Mesendoderm (in vitro differentiated cells): ENCODE measurements around the gene NMRK2.

Experiments used
- DNase-seq: peaks from one replicate; pipeline ENCODE4 v3.0.0; 2013
- H2AK5ac ChIP-seq: 2 replicates; pipeline ENCODE4 v1.6.1; 2013; ENCODE audit warnings: low read length, inconsistent platforms
- H2BK120ac ChIP-seq: 2 replicates; pipeline ENCODE4 v1.6.1; 2013; ENCODE audit warnings: low read depth, mild to moderate bottlenecking, low read length, moderate library complexity, mixed read lengths
- H2BK15ac ChIP-seq: replicated peaks from 2 replicates; pipeline ENCODE4 v1.6.1; 2013; ENCODE audit warnings: low read depth, mild to moderate bottlenecking, moderate library complexity
- H2BK5ac ChIP-seq: 2 replicates; pipeline ENCODE4 v1.6.1; 2013; ENCODE audit warnings: low read length, inconsistent platforms
- H3K18ac ChIP-seq: 2 replicates; pipeline ENCODE4 v1.6.1; 2013; ENCODE audit warnings: mild to moderate bottlenecking, low read length, mixed read lengths
- H3K23ac ChIP-seq: one replicate; pipeline ENCODE4 v1.6.1; 2013; ENCODE audit warnings: low read length
- H3K27ac ChIP-seq: 2 replicates; pipeline ENCODE4 v1.5.1; 2013; ENCODE audit warnings: low read depth, mild to moderate bottlenecking, inconsistent platforms, low read length, moderate library complexity
- H3K27me3 ChIP-seq: 2 replicates; pipeline ENCODE4 v1.6.1; 2013; ENCODE audit warnings: low read length, control low read depth, mild to moderate bottlenecking, inconsistent platforms; ENCODE audit not compliant: insufficient read depth, poor library complexity
- H3K36me3 ChIP-seq: 2 replicates; pipeline ENCODE4 v1.6.1; 2013; ENCODE audit warnings: low read length, inconsistent platforms; ENCODE audit not compliant: control insufficient read depth, insufficient read depth
- H3K4ac ChIP-seq: one replicate; pipeline ENCODE4 v1.6.1; 2013; ENCODE audit warnings: low read depth, mild to moderate bottlenecking, low read length, moderate library complexity
- H3K4me1 ChIP-seq: 2 replicates; pipeline ENCODE4 v1.6.1; 2013; ENCODE audit warnings: low read depth, low read length, inconsistent platforms; ENCODE audit not compliant: control insufficient read depth
- H3K4me2 ChIP-seq: 2 replicates; pipeline ENCODE4 v1.6.1; 2013; ENCODE audit warnings: low read length
- H3K4me3 ChIP-seq: 2 replicates; pipeline ENCODE4 v1.5.1; 2013; ENCODE audit warnings: mild to moderate bottlenecking, low read length
- H3K56ac ChIP-seq: one replicate; pipeline ENCODE4 v1.6.1; 2013; ENCODE audit warnings: low read length
- H3K79me1 ChIP-seq: 2 replicates; pipeline ENCODE4 v1.6.1; 2013; ENCODE audit warnings: low read length, inconsistent platforms
- H3K79me2 ChIP-seq: 2 replicates; pipeline ENCODE4 v1.6.1; 2013; ENCODE audit warnings: mild to moderate bottlenecking, low read length; ENCODE audit not compliant: control insufficient read depth, insufficient read depth
- H3K9ac ChIP-seq: 2 replicates; pipeline ENCODE4 v1.6.1; 2013; ENCODE audit warnings: low read length, inconsistent platforms
- H4K5ac ChIP-seq: one replicate; pipeline ENCODE4 v1.6.1; 2013; ENCODE audit warnings: low read length
- H4K8ac ChIP-seq: one replicate; pipeline ENCODE4 v1.6.1; 2013; ENCODE audit warnings: low read depth, mild to moderate bottlenecking, control low read depth, low read length, moderate library complexity
- WGBS: extraction: QIAGEN DNeasy Blood & Tissue Kit; methylation state at CpG from one replicate; pipeline ENCODE4 v1.1.7; 2013; ENCODE audit warnings: low lambda C conversion rate, missing lambda C conversion rate; ENCODE audit not compliant: insufficient coverage; ENCODE audit errors: extremely low coverage; 5-methylcytosine and 5-hydroxymethylcytosine counted together

NMRK2 gene

GRCh38 chr19:3968556-3969434 is 35.9 kb downstream of the NMRK2 start:
- Histone ChIP-seq H4K8ac (no peak overlapping the region), H3K79me2 (peaks cover 41% of the 10 kb centered on the region), H2BK5ac (no peak overlapping the region), H3K4me1 (peaks cover 4% of the 10 kb centered on the region), H3K79me1 (peaks cover 14% of the 10 kb centered on the region), H3K27ac (peak overlapping the region; percentile 88), H3K18ac (peak overlapping the region; percentile 39), H3K9ac (peak overlapping the region; percentile 80), H3K27me3 (no peaks in the 10 kb centered on the region), H2AK5ac (no peak overlapping the region), H3K56ac (peak overlapping the region; percentile 69), H4K5ac (no peak overlapping the region), H3K36me3 (peaks cover 6% of the 10 kb centered on the region), H3K4me3 (no peak overlapping the region), H3K4me2 (peak overlapping the region; percentile 99), H2BK120ac (no peak overlapping the region), H3K4ac (no peak overlapping the region), H3K23ac (no peak overlapping the region), H2BK15ac (no peak overlapping the region)
- peak; percentile 100 for DNase-seq
- WGBS, result no CpG with 5 or more reads among the region's 9 CpGs

GRCh38 chr19:3969435-3970312 is 36.8 kb downstream of the NMRK2 start:
- peaks cover 5% of the 10 kb centered on the region for H3K36me3 ChIP-seq
- DNase-seq, result peak; percentile 89
- no peak overlapping the region for H2BK15ac ChIP-seq
- no peak overlapping the region for H3K23ac ChIP-seq
- peak overlapping the region; percentile 35 for H2BK5ac ChIP-seq
- peak overlapping the region; percentile 80 for H3K9ac ChIP-seq
- peak overlapping the region; percentile 99 for H3K4me2 ChIP-seq
- H3K4me1 ChIP-seq, result peaks cover 4% of the 10 kb centered on the region
- H3K56ac ChIP-seq, result peak overlapping the region; percentile 96
- no peak overlapping the region for H2BK120ac ChIP-seq
- H2AK5ac ChIP-seq, result no peak overlapping the region
- no peak overlapping the region for H4K8ac ChIP-seq
- peak overlapping the region; percentile 88 for H3K27ac ChIP-seq
- H3K27me3 ChIP-seq, result no peaks in the 10 kb centered on the region
- H3K18ac ChIP-seq, result peak overlapping the region; percentile 39
- WGBS, result no CpG with 5 or more reads among the region's 23 CpGs
- H3K79me2 ChIP-seq, result peaks cover 41% of the 10 kb centered on the region
- peak overlapping the region; percentile 75 for H3K4me3 ChIP-seq
- no peak overlapping the region for H3K4ac ChIP-seq
- peaks cover 14% of the 10 kb centered on the region for H3K79me1 ChIP-seq
- H4K5ac ChIP-seq, result no peak overlapping the region

- H3K4ac ChIP-seq, result peak overlapping the region; percentile 74
- H3K18ac ChIP-seq, result peak overlapping the region; percentile 92
- H4K5ac ChIP-seq, result no peak overlapping the region
- H3K23ac ChIP-seq, result no peak overlapping the region
- no peak overlapping the region for H2BK5ac ChIP-seq
- H3K4me2 ChIP-seq, result peak overlapping the region; percentile 99
- H3K79me1 ChIP-seq, result peaks cover 14% of the 10 kb centered on the region
- peak overlapping the region; percentile 67 for H3K27ac ChIP-seq
- WGBS, result no CpG with 5 or more reads among the region's 22 CpGs
- H2BK120ac ChIP-seq, result peak overlapping the region; percentile 23
- H2BK15ac ChIP-seq, result no peak overlapping the region
- H3K4me3 ChIP-seq, result peak overlapping the region; percentile 75
- DNase-seq, result no peak
- no peak overlapping the region for H4K8ac ChIP-seq
- H3K9ac ChIP-seq, result peak overlapping the region; percentile 80
- H3K36me3 ChIP-seq, result peaks cover 5% of the 10 kb centered on the region
- peaks cover 4% of the 10 kb centered on the region for H3K4me1 ChIP-seq
- peaks cover 41% of the 10 kb centered on the region for H3K79me2 ChIP-seq
- H2AK5ac ChIP-seq, result no peak overlapping the region
- H3K56ac ChIP-seq, result peak overlapping the region; percentile 96
- no peaks in the 10 kb centered on the region for H3K27me3 ChIP-seq
Measured at GRCh38 chr19:3970313-3970807, 37.5 kb downstream of the NMRK2 start.

GRCh38 chr19:3970808-3971598 is 38.1 kb downstream of the NMRK2 start, which contains the start of gene DAPK3:
Gene DAPK3, minus strand, starts transcription at chr19:3971099. Its CDS starts 1,364 bp downstream, at chr19:3969735.
- H3K4me2 ChIP-seq, result peak within 1 kb of the TSS; percentile 99
- peak within 1 kb of the TSS; percentile 75 for H3K4me3 ChIP-seq
- H3K79me1 ChIP-seq, result peaks cover 14% of the 10 kb centered on the region
- H4K5ac ChIP-seq, result no peak within 1 kb of the TSS
- H3K36me3 ChIP-seq, result peaks cover 10% of the 10 kb centered on the region
- no peaks in the 10 kb centered on the region for H3K27me3 ChIP-seq
- H2BK15ac ChIP-seq, result no peak within 1 kb of the TSS
- WGBS, result no CpG with 5 or more reads among the region's 73 CpGs
- H2BK5ac ChIP-seq, result peak within 1 kb of the TSS; percentile 35
- peaks cover 4% of the 10 kb centered on the region for H3K4me1 ChIP-seq
- no peak within 1 kb of the TSS for H3K23ac ChIP-seq
- peak within 1 kb of the TSS; percentile 96 for H3K56ac ChIP-seq
- peak within 1 kb of the TSS; percentile 88 for H3K27ac ChIP-seq
- peak within 1 kb of the TSS; percentile 23 for H2BK120ac ChIP-seq
- H3K79me2 ChIP-seq, result peaks cover 35% of the 10 kb centered on the region
- no peak within 1 kb of the TSS for H2AK5ac ChIP-seq
- peak within 1 kb of the TSS; percentile 80 for H3K9ac ChIP-seq
- no peak within 1 kb of the TSS for H4K8ac ChIP-seq
- peak within 1 kb of the TSS; percentile 92 for H3K18ac ChIP-seq
- DNase-seq, result peak; percentile 100
- H3K4ac ChIP-seq, result peak within 1 kb of the TSS; percentile 74

- H3K79me1 ChIP-seq, result peaks cover 25% of the 10 kb centered on the region
- H3K79me2 ChIP-seq, result peaks cover 30% of the 10 kb centered on the region
- H3K23ac ChIP-seq, result no peak overlapping the region
- no peak for DNase-seq
- no peak overlapping the region for H3K9ac ChIP-seq
- H2BK5ac ChIP-seq, result no peak overlapping the region
- no CpG with 5 or more reads among the region's 8 CpGs for WGBS
- H2BK120ac ChIP-seq, result no peak overlapping the region
- no peak overlapping the region for H3K4me2 ChIP-seq
- no peak overlapping the region for H4K8ac ChIP-seq
- H3K27ac ChIP-seq, result no peak overlapping the region
- H3K56ac ChIP-seq, result no peak overlapping the region
- peaks cover 38% of the 10 kb centered on the region for H3K36me3 ChIP-seq
- H3K18ac ChIP-seq, result no peak overlapping the region
- no peaks in the 10 kb centered on the region for H3K4me1 ChIP-seq
- H2AK5ac ChIP-seq, result no peak overlapping the region
- H3K27me3 ChIP-seq, result no peaks in the 10 kb centered on the region
- H4K5ac ChIP-seq, result no peak overlapping the region
- H3K4me3 ChIP-seq, result no peak overlapping the region
- no peak overlapping the region for H3K4ac ChIP-seq
- H2BK15ac ChIP-seq, result no peak overlapping the region
Measured at GRCh38 chr19:3975144-3975543, 42.3 kb downstream of the NMRK2 start.
